Measurements from ENCODE around the gene NOC2L. TPM values are rescaled to one million over a fixed set of nuclear protein-coding genes. Genes with fewer than 3 reads are reported as not detected.

The NOC2L gene
- total and polyA plus RNA-seq, 2 donors (not counting 1 experiment from before 2014, with no cell fraction given): 34.1 to 61.1 TPM

- Histone ChIP-seq H3K27ac (ENCODE audit: insufficient read depth, low read length) (no peak overlapping the region), H3K36me3 (ENCODE audit: control insufficient read depth, insufficient read depth, low read length) (peaks cover 10% of the 10 kb centered on the region), H2AFZ (ENCODE audit: low read length) (no peak overlapping the region), H4K20me1 (ENCODE audit: control insufficient read depth, extremely low read depth, insufficient read depth, low read length) (no peaks in the 10 kb centered on the region), H3K79me2 (ENCODE audit: control insufficient read depth, insufficient read depth, low read length) (peaks cover 3% of the 10 kb centered on the region), H3K9ac (ENCODE audit: insufficient read depth, low read length) (no peak overlapping the region), H3K4me2 (ENCODE audit: extremely low read depth, insufficient read depth, low read length) (no peak overlapping the region), H3K27me3 (ENCODE audit: control insufficient read depth, insufficient read depth, low read length) (no peaks in the 10 kb centered on the region), H3K4me1 (ENCODE audit: control insufficient read depth, extremely low read depth, insufficient read depth, low read length) (peaks cover 8% of the 10 kb centered on the region), H3K9me3 (ENCODE audit: control insufficient read depth, insufficient read depth, low read depth, low read length) (no peaks in the 10 kb centered on the region), H3K4me3 (replicated peaks in 1 of 4; ENCODE audit: control extremely low read depth in 1 of 4, insufficient read depth in 1 of 4, low read depth in 3 of 4, low read length in 4 of 4) (no peak overlapping the region)
- TF ChIP-seq CTCF (conservative IDR thresholded peaks at IDR 0.05 in 1 of 2, IDR thresholded peaks at IDR 0.05 in 1 of 2; ENCODE audit: low read depth in 1 of 2, low read length in 2 of 2) (no peak), EZH2 (IDR thresholded peaks at IDR 0.05; ENCODE audit: low read length, missing control alignments) (no peak)
- DNase-seq (ENCODE audit: low read depth in 2 of 2): no peak
Observed at GRCh38 chr1:963746-964525, 4.9 kb upstream of the NOC2L start.

- peaks cover 10% of the 10 kb centered on the region for H3K79me2 ChIP-seq (ENCODE audit: control insufficient read depth, insufficient read depth, low read length)
- no peak overlapping the region for H3K4me3 ChIP-seq (replicated peaks in 1 of 4; ENCODE audit: control extremely low read depth in 1 of 4, insufficient read depth in 1 of 4, low read depth in 3 of 4, low read length in 4 of 4)
- H3K4me2 ChIP-seq (ENCODE audit: extremely low read depth, insufficient read depth, low read length): no peak overlapping the region
- H2AFZ ChIP-seq (ENCODE audit: low read length): no peak overlapping the region
- no peaks in the 10 kb centered on the region for H3K27me3 ChIP-seq (ENCODE audit: control insufficient read depth, insufficient read depth, low read length)
- TF ChIP-seq CTCF (conservative IDR thresholded peaks at IDR 0.05 in 1 of 2, IDR thresholded peaks at IDR 0.05 in 1 of 2; ENCODE audit: low read depth in 1 of 2, low read length in 2 of 2) (no peak), EZH2 (IDR thresholded peaks at IDR 0.05; ENCODE audit: low read length, missing control alignments) (no peak)
- H3K9me3 ChIP-seq (ENCODE audit: control insufficient read depth, insufficient read depth, low read depth, low read length): no peaks in the 10 kb centered on the region
- H4K20me1 ChIP-seq (ENCODE audit: control insufficient read depth, extremely low read depth, insufficient read depth, low read length): no peaks in the 10 kb centered on the region
- H3K9ac ChIP-seq (ENCODE audit: insufficient read depth, low read length): no peak overlapping the region
- H3K4me1 ChIP-seq (ENCODE audit: control insufficient read depth, extremely low read depth, insufficient read depth, low read length): peaks cover 8% of the 10 kb centered on the region
- H3K36me3 ChIP-seq (ENCODE audit: control insufficient read depth, insufficient read depth, low read length): peaks cover 10% of the 10 kb centered on the region
- no peak overlapping the region for H3K27ac ChIP-seq (ENCODE audit: insufficient read depth, low read length)
- no peak for DNase-seq (ENCODE audit: low read depth in 2 of 2)
Observed at GRCh38 chr1:963301-963651, 4.2 kb upstream of the NOC2L start.

GRCh38 chr1:962381-963300 lies 3.6 kb upstream of the NOC2L start:
- Histone ChIP-seq H3K9ac (ENCODE audit: insufficient read depth, low read length) (no peak overlapping the region), H3K4me2 (ENCODE audit: extremely low read depth, insufficient read depth, low read length) (no peak overlapping the region), H3K27ac (ENCODE audit: insufficient read depth, low read length) (no peak overlapping the region), H3K27me3 (ENCODE audit: control insufficient read depth, insufficient read depth, low read length) (no peaks in the 10 kb centered on the region), H3K79me2 (ENCODE audit: control insufficient read depth, insufficient read depth, low read length) (peaks cover 14% of the 10 kb centered on the region), H3K36me3 (ENCODE audit: control insufficient read depth, insufficient read depth, low read length) (peaks cover 10% of the 10 kb centered on the region), H3K4me1 (ENCODE audit: control insufficient read depth, extremely low read depth, insufficient read depth, low read length) (peaks cover 10% of the 10 kb centered on the region), H4K20me1 (ENCODE audit: control insufficient read depth, extremely low read depth, insufficient read depth, low read length) (no peaks in the 10 kb centered on the region), H2AFZ (ENCODE audit: low read length) (no peak overlapping the region), H3K4me3 (replicated peaks in 1 of 4; ENCODE audit: control extremely low read depth in 1 of 4, insufficient read depth in 1 of 4, low read depth in 3 of 4, low read length in 4 of 4) (no peak overlapping the region), H3K9me3 (ENCODE audit: control insufficient read depth, insufficient read depth, low read depth, low read length) (no peaks in the 10 kb centered on the region)
- TF ChIP-seq CTCF (conservative IDR thresholded peaks at IDR 0.05 in 1 of 2, IDR thresholded peaks at IDR 0.05 in 1 of 2; ENCODE audit: low read depth in 1 of 2, low read length in 2 of 2) (no peak), EZH2 (IDR thresholded peaks at IDR 0.05; ENCODE audit: low read length, missing control alignments) (no peak)
- no peak for DNase-seq (ENCODE audit: low read depth in 2 of 2)
